Posterior cingulate gyrus (tissue), 11 donors: ENCODE results near the gene C3orf70.
"Not testable (repeated sequence)": the region's sequence is repeated elsewhere in the genome, so short reads cannot be mapped to it uniquely, and the experiment has no call there.

ENCODE experiments used
- DNase-seq, 10 donors: peaks; one replicate each; pipeline versions ENCODE4 v3.0.0 to v3.0.0-alpha.2; 2020 to 2021; ENCODE audit warnings: mixed read lengths in 3 of 10
- intact Hi-C: fragments of 100-400 bp; cut with DNase I; formaldehyde crosslinking; loops from one replicate; pipeline ENCODE4 v1.15.1; 2023

C3orf70 gene

GRCh38 chr3:185151964-185152409 is 873 bp downstream of the C3orf70 start:
- peak in 1 of 10 donors; percentile 38 for DNase-seq

GRCh38 chr3:185151101-185151963 is 1.5 kb downstream of the C3orf70 start:
- intact Hi-C loops: no loop called here
- no peak for DNase-seq

More at GRCh38 chr3:185151964-185152409, 873 bp downstream of the C3orf70 start:
- intact Hi-C loops: no loop called here

DNA sequence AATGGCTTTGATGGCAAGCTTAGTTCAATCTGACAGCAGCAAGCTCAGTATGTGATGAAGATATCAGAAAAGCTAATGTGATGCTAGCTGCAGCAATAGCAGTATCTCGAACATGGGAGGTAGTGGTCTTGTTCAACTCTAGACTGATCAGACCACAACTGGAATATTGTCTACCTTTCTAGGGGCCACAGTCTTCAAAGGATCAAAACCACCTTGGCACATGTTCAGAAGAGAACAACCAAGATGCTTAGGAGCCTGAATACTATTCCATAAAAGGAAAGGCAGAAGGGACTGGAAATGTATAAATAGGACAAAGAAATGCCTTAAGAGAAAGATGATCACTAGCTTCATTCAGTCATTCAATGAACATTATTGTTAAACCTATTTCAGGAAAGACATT is 2.3 kb downstream of the C3orf70 start:
- DNase-seq: no peak
- intact Hi-C loops: no loop called here

DNA sequence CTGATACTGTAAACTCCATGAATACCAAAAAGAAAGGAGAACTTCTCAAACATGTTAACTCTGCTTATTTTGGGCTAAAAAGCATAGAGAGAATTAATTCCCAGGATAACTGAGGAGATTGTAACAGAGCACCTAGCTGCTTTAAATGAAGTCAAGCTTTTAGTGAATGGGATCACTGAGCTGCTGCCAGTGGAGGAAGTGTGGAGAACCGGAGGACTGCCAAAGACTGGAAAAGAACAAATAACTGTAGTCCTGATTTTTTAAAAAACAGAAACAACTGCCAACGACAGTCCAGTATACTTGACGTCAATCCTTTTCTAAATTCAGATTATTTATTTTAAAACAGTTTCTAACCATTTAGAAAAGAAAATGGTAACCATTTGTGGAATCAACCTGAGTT is 3.3 kb downstream of the C3orf70 start:
- intact Hi-C loops: no loop called here
- DNase-seq: peak in 1 of 10 donors; percentile 17

DNA sequence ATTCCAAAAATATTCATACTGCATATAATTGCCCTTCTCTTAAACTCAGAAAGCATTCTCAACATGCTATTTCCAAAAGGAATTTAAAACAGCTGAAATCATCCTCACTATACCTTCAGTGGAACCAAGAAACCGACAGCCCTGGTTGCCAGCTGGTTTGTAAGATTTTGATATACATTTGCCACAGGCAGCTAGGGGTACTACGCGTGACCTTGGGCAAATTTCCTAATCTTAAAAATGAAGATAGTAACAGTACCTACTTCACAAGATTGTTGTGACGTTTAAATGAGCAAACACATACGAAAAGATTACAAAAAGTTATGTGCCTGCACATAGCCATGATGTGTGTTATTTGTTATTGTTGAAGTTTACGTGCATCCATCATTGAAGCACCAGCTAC is 7.3 kb downstream of the C3orf70 start:
- no peak for DNase-seq
- intact Hi-C loops: no loop called here

GRCh38 chr3:185144784-185145183 is 8.1 kb downstream of the C3orf70 start:
- no peak for DNase-seq
- intact Hi-C loops: no loop called here

DNA sequence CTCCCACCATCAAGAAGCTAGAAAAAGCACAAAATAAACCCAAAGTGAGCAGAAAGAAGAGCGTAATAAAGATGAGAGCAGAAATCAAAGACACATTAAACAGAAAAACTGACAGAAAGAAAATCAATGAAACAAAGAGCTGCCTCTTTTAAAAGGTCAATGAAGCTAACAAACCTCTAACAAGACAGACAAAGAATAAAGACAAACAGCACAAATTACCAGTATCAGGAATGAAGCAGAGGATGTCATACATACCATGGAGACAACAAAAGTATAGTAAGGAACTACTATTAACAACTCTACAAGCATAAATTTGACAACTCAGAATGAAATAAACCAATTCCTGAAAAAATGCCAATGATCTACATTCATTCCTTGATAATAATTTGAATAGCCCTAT is 15.0 kb downstream of the C3orf70 start:
- intact Hi-C loops: no loop called here
- DNase-seq: no peak

GRCh38 chr3:185134509-185134908 is 18.4 kb downstream of the C3orf70 start:
- intact Hi-C loops: no loop called here
- DNase-seq: no peak

DNA sequence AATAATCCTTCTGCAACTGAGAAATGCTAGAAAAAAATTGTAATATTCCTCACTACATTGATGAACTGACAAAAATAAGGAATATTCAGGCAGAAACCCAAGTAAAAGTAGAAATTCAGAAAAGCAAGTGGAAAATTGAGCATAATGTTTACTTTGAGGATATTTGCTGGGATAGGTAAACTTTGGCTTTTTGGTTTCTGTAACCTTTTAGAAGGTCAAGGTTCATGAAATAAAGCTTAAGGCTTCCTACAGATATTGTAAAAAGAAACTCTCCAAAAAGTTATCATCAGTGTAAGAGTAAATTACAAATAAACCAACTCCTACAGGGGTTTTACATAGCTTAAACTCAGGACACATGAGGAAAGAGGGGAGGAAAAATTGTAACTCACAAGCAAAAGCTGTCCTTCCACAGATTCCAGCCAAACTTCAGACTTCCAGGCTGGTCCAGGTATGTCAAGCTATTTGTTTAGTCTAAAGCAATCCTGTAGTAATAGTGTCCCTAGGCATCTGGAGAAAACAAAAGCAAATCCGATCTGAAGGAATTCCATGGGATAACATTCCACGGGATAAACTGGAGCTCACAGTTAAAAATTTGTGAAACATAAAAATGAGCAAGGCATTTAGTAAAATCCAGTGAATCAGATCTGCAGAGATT is 21.1 kb downstream of the C3orf70 start:
- no peak for DNase-seq
- intact Hi-C loops: no loop called here

- DNase-seq: no peak
- intact Hi-C loops: no loop called here
These were observed 23.8 kb downstream of the C3orf70 start for GRCh38 chr3:185129083-185129482.

DNA sequence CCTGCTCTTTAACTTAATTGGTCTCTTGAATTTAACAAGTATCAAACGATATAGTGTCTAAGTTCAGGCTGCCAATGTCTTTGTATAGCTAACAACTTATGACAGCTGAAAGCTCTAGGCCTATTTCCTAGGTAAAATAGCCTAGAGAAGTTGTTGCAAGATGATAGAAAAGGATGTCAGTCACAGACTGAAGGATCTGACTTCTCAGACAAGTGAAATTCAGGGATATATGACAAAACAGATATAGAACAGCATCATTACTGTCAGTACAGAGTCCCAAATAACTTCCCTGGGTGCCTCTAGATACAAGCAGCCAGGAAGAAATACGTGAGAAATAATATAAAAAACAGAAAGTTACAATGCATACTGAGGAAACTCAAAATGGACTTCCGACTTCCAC is 26.7 kb downstream of the C3orf70 start:
- no peak for DNase-seq
- intact Hi-C loops: no loop called here

- intact Hi-C loops: no loop called here
These were observed 32.7 kb downstream of the C3orf70 start for GRCh38 chr3:185120126-185120525.

GRCh38 chr3:185115371-185115770 is 37.5 kb downstream of the C3orf70 start:
- intact Hi-C loops: no loop called here
- DNase-seq: no peak

More at GRCh38 chr3:185120126-185120525, 32.7 kb downstream of the C3orf70 start:
- DNase-seq: no peak

- DNase-seq: no peak
- intact Hi-C loops: no loop called here
These were observed 38.1 kb downstream of the C3orf70 start for GRCh38 chr3:185114756-185115155.

DNA sequence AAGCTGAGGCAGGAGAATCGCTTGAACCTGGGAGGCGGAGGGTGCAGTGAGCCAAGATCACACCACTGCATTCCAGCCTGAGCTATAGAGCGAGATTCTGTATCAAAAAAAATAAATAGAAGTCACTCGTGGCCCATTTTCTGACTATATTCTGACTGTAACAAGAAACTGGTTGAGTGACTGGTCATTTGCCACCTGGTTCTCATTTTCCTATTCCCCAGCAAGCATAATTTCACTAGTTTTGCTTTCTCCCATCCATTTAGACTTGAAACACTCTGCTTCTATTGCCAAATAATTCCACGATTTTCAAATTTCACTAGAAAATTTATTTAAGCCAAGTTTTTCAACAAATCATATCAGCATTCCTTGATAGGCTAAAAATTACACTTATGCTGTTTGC is 40.7 kb downstream of the C3orf70 start:
- intact Hi-C loops: no loop called here
- no peak for DNase-seq

GRCh38 chr3:185109012-185109411 is 43.8 kb downstream of the C3orf70 start:
- DNase-seq, intact Hi-C loops: not testable (repeated sequence)

- peak in 2 of 10 donors; percentile 74 to 80 for DNase-seq
- intact Hi-C loops: not testable (repeated sequence)
These were observed 46.5 kb downstream of the C3orf70 start for GRCh38 chr3:185106256-185106890.

DNA sequence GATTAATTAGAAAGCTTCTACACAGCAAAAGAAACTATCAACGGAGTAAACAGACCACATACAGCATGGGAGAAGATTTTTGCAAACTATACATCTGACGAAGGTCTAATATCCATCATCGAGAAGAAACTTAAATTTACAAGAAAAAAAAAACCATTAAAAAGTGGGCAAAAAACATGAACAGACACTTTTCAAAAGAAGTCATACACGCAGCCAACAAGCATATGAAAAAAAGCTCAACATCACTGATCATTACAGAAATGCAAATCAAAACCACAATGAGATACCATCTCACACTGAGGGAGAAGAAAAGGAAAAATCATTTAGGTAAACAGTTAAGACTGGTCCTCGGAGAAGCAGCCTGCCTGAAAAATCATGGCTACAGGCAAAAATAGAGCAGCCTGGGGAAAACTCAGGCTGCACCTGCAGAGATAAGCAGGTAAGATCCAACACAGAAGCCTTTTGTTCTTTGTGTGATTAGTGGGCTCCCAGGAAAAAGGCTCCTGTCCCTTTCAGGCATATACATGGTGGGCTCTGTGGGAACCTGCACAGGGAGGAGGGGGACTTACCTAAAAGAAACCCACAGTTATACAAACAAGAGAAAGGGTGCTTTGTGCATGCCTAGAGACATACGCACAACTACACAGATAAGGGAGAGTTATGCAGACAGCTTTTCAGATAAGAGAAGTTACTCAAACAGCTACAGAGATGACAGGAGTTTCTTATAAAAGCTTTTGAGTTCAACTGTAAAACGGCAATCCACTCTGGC is 49.3 kb downstream of the C3orf70 start:
- DNase-seq: no peak
- intact Hi-C loops: no loop called here

DNA sequence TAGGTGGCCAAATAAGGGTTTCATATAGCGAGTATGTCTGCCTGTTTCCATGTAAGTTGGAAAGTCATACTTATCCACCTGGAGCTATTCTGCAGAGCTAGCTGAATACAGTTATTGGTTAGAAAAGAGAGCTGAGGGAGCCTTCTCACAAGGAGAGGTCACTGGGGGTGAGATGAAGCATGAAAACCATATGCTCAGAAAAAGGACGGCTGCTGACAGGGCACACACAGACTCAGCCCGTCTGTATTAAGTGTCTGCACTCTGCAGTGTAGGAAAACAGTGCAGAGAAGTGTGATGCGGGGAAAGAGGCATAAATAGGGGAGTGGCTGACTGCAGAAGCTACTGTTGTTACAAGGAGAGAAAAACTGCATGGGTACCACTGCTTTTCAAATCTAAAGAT is 58.2 kb downstream of the C3orf70 start:
- intact Hi-C loops: no loop called here

DNA sequence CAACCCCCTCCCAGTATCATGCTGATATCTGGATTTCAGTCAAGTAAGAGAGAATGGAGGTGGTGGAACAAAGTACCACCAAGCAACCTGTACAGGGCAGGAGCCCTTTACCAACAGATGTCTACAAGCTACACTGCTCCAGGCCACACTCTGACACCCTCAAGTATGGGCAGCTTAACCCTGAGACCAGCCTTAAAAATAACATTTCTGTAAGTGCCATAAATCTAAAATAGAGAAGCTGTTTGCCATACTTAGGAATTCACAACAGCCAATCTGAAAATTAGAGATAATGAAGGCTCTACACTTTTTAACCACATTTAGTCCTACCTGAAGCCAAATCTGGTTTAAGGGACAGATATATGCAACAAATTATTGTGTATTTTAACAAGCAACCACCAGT is 59.7 kb downstream of the C3orf70 start:
- no peak for DNase-seq
- intact Hi-C loops: no loop called here

More for the DNA sequence above, 58.2 kb downstream of the C3orf70 start:
- no peak for DNase-seq

DNA sequence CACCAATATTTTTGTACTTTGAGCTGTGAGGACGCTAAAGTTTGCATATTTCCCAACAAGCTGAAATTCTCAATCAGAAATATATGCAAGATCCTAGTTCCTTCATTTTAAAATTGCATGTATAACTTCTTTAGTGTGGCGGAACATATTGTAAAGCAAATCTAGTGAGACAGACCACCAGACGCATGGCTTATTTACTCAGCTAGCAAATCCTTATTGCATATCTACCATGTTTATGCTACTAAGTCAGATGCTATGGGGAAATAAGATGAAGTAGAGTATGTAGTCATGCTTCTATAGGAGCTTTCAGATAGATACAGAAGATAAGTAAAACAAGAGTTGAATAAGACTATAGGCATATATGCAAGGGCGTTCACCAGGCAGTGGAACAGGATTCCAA is 62.0 kb downstream of the C3orf70 start:
- DNase-seq: no peak
- intact Hi-C loops: no loop called here
